DMS53 treated with DMSO at 0.1 percent for 48 hours (cell line): ENCODE results near the gene ESPNL.

Experiments used
- DNase-seq: peaks from one replicate; lab custom pipeline; 2025; ENCODE audit not compliant: unreplicated experiment; lab: John Stamatoyannopoulos, UW

Gene ESPNL

GRCh38 chr2:238079874-238080327 is 20.2 kb upstream of the ESPNL start:
- DNase-seq = no peak

DNA sequence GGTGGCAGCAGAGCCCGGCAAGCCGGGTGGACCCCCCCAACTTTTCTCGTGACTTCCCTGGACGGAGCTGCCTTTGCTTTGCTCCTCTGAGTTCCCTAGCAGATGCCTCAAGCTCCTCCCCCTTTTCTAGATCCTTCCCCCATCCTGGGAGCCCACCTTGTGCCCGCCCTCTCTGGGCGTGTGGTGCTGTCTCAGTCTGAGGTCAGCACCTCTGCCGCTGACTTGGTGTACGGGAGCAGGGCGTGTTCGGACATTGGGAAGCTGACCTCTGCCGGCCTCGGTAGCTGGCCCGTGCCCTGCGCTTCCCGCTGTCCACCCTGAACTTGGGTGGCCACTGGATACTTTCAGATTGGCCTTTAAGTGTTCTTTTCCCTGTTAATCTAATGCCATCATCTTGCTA is 19.6 kb upstream of the ESPNL start:
- no peak for DNase-seq

DNA sequence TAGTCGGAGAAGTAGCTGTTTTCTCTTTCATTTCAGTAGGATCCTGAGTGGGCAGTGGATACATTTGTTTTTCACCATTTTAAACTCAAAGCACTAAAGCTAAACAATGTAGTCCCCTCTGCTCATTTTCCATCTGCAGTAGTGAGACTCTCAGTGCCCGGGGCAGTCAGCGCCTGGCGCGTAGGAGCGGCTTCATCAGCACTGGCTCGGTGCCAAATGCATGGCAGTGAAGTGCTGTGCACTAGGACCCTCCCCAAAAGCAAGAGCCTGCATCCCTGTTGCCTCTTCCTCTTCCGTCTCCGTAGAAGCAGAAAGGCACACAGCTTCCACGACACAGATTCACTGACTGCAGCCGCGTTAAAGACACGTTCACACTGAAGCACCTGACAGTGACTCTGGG is 19.0 kb upstream of the ESPNL start:
- DNase-seq = no peak

- DNase-seq = no peak
These were observed 18.6 kb upstream of the ESPNL start for GRCh38 chr2:238081561-238081960.

DNA sequence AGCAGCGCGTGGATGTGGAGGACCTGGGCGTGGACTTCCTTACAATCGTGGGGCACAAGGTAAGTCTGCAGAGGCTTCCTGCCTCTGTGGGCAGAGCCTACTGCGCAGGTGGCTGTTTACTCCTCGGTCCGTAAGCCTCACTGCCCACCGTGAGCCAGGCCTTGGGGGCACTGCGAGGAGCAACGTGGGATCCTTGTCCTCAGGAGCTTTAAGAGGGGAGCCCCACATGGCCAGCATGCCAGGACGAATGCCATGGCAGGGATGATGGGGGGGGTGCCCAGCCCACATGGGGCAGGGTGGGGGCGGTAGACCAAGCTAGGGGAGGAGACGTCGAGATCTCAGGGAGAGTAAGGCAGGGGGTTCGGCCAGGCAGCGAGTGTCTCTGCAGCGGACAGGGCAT is 18.0 kb upstream of the ESPNL start:
- DNase-seq = no peak

- DNase-seq = no peak
These were observed 17.3 kb upstream of the ESPNL start for GRCh38 chr2:238082827-238083226.

DNA sequence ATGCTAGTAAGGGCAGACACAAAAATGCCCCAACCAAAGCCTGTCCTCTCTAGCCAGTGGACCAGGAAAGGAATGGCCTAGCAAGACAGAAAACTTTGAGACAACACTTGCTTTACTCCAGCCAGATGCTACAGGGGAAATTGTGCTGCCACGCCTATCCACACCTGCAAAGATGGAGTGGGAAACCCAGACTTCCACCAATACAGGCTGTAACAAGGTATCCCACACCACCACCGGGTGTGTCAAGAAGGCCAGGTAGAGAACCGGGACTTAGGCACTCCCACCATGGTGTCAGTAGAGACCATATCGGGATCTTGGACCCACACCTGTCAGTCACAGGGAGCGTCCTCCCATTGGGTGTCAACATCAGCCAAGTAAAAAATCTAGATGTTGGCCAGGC is 16.2 kb upstream of the ESPNL start:
- no peak for DNase-seq

- DNase-seq = no peak
These were observed 15.4 kb upstream of the ESPNL start for GRCh38 chr2:238084761-238085160.

DNA sequence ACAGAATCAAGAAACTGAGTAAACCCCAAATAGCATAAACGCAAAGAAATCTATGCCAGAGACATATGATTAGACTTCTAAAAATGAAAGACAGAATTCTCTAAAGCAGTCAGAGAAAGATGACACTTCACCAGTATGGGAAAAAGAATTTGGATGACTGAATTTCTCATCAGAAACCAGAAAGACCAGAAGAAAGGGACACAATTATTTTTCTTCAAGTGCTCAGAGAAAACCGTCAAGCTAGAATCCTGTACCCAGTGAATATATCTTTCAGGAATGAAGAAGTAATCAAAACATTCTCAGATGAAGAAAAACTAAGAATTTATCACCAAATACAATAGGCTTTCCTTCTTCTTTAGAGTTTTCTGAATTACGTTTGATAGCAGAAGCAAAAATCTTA is 14.2 kb upstream of the ESPNL start:
- DNase-seq = no peak

GRCh38 chr2:238087211-238087610 is 12.9 kb upstream of the ESPNL start:
- no peak for DNase-seq

DNA sequence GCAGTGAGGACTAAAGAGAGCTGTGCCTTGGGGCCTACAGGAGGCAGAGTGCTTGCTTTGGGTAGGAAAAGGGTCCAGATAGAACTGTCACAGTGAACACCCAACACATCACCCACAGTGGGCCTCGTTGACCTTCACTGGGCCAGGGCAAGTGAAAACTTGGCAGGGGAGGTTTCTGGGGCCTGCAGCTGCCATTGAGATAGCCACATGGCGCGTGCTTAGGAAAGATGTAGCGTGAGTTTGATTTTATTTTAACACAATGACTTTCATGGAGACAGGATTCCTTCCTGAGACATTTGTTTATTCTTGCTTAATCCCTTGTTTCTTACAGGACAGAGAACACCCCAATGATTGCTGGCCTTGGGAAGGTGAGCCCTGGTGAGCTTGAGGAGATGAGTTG is 9.3 kb upstream of the ESPNL start:
- no peak for DNase-seq

DNA sequence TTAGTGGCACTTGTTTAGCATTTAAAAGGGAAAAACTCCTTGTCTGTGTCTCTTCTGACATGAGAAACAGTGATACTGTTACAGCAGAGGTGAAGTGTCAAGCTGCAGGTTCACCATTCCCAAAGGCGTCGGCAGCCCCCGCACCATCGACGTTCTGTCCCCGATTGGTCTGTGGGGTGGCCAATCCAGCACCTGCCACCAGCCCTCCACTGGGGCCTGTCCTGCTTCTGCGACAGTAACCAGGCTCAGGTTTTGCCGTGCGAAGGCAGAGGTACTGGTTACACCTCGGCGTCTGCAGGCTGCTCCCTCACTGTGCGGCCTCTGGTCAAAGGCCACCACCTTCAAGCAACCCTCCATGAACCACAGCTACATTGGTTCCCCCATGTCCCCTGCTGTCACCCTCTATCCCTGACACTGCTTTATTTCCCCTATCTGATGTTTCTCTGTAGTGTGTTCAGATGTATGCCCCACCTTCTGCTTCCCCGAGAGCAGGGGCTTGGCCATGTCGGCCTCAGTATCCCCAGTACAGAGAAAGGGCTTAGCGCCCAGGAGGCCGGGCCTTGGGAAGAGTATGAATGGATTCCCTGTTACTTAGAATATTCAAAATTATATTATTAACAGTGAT is 8.6 kb upstream of the ESPNL start:
- DNase-seq = no peak

- no peak for DNase-seq
These were observed 7.6 kb upstream of the ESPNL start for GRCh38 chr2:238092486-238093035.

DNA sequence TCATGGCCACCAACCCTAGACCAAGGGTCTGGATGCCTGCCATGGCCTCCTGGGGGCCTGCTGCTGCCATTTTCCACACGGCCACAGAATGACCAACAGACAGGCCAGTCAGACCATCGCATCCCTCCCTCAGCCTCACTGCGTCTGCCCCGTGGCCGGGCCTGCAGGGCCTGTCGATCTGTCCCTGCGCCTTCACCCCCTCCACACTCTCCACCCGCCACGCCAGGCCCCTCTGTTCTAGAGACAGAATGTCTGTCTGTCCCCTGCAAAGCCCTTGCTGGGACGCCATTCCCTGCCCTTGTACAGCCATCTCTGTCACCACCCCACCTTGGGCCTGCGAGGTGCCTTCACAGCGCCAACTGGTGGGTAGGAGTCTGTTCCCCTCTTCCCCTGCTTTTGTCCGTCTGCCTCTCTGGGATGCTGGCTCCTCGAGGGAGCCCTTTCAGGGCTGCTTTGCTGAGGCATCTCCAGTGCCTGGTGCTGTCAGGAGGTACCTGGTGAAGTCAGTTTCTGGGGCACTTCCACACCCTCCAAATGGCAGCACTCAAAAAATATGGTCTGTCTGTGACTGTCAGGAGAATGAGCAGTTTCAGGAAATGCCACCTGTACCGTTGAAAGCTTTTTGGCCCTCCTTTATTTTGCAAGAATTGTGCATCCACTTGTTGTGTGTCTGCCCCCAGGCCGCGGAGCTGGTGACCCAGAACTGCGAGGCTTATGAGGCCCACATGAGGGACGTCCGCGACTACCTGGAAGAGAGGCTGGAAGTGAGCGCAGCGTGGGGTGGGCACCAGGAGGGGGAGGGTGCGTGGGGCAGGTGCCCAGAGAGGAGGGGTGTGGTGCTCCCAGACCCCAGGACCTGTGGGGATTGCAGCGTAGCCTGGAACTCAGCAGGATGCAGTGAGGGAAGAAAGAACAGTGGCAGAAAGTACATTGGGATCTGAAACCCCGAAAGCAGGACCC is 6.7 kb upstream of the ESPNL start:
- no peak for DNase-seq

GRCh38 chr2:238094438-238095022 is 5.6 kb upstream of the ESPNL start:
- DNase-seq = no peak

- DNase-seq = no peak
These were observed 5.0 kb upstream of the ESPNL start for GRCh38 chr2:238095143-238095542.

DNA sequence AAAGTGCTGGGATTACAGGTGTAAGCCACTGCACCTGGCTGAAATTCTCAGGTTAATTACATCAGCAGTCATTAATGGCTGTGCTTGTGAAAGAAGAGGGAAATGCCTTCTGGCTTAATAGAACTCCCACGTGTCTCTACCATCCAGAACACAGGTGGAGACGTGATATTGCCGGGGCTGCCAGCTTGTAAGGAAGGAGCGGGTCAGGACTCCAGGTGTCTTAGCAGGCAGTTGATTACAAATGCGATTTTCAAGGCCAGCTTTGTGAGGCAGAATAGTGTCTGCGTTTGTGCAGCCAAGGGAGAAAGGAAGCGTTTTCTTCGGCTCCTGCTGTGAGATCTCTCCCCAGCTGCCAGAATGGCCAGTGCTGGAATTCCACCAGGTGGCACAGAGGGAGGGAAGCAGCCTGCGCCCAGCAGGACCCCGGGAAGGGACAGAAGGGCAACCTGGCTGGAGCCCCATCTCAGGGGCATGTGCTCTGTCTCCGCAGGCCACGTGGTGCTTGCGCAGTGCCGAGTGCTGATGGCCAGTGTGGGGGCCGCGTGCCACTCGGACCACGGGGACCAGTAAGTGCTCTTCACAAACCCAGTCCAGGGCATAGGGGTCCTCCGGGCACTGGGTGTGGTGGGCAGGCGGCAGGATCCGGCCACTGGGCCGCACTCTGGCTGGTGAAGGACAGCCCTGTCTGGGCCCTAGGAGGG is 3.7 kb upstream of the ESPNL start:
- DNase-seq = no peak

DNA sequence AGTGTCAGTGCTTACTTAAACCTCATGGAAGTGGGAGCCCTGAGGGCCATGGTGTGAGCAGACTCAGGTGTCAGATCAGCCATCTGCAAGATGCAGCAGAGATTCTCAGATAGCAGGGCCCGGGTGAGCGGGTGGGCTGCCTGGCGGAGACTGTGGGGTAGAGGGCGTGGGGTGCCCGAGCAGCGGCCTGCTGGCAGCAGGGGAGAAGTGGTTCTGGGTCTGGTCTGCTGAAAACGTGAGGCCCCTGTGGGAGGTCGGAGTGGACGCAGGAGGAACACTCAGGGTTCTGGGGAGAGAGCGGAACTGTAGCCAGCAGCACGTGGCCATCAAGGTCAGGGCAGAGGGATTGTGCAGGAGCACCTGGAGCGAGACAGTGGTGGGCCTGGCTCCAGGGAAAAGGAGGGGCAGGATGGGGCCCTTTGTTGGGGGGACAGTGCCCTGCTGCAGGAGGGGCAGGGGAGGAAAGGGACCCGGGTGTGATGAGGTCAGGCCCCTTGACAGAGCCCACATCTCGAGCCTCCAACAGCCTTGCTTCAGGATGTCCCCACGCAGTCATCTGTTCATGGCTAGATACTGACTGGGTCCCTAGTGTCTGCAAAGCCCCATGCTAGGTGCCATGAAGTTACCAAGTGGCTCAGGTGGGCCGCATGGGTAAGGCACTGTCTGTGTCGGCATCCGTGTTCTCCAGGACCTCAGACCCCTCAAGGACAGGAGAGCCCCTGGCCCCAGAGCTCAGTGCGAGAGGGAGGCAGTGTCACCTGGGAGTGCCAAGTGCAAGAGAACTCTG is 2.7 kb upstream of the ESPNL start:
- no peak for DNase-seq

- DNase-seq = no peak
These were observed 1.9 kb upstream of the ESPNL start for GRCh38 chr2:238097988-238098871.
